Left cardiac atrium (tissue), 4 donors: ENCODE data around the gene DGKB. TPM values are rescaled to one million over a fixed set of nuclear protein-coding genes. Genes with fewer than 3 reads are reported as not detected.

Source experiments
- ATAC-seq, 2 donors: fragments of 200-7000 bp; cut with Tn5 transposase; one replicate each; pipeline ENCODE4 v1.9.1; 2020; ENCODE audit warnings: mild to moderate bottlenecking in 2 of 2, moderate library complexity in 2 of 2
- DNase-seq: peaks from one replicate; pipeline ENCODE4 v3.0.0-alpha.2; 2020
- intact Hi-C, 2 donors: fragments of 100-400 bp; cut with DNase I; formaldehyde crosslinking; loops; one replicate each; pipeline versions ENCODE4 v1.14.1 to v1.15.1; 2022 to 2023
- total RNA-seq, 2 donors: library from RNA; stranded (reverse); fragmentation: NEBNext Ultra II Directional; extraction: Animal tissue kit (Norgen Biotek cat#: 25700); gene quantifications; one replicate each; pipeline ENCODE4 v1.2.1, GENCODE V29; 2021
- donor health status: DM: no; HTN: yes; CAD: no.
- donor health status: DM: no; HTN: yes; CAD: no; lungs with severe emphysema.
- donor health status: DM: yes; HTN: yes; CAD: no.
- donor health status: Dilated cardiomyopathy.

Gene DGKB
- total RNA-seq, 2 donors from 2014 or later = 0.38 to 1.9 TPM

GRCh38 chr7:14870394-14870793, 32.2 kb downstream of the DGKB start:
- DNase-seq (no peak), ATAC-seq (no peak)
- intact Hi-C loops = no loop called here

- intact Hi-C loops = no loop called here
- DNase-seq (no peak), ATAC-seq (no peak)
Observed at GRCh38 chr7:14868937-14869336, 33.6 kb downstream of the DGKB start.

- intact Hi-C loops = no loop called here
- ATAC-seq (no peak), DNase-seq (no peak)
Observed at GRCh38 chr7:14861456-14861855, 41.1 kb downstream of the DGKB start.

- intact Hi-C loops = no loop called here
- no peak for DNase-seq
- no peak for ATAC-seq
Observed at GRCh38 chr7:14859267-14859666, 43.3 kb downstream of the DGKB start.

- DNase-seq (no peak), ATAC-seq (no peak)
- intact Hi-C loops = no loop called here
Observed at GRCh38 chr7:14858866-14859265, 43.7 kb downstream of the DGKB start.

GRCh38 chr7:14858410-14858809, 44.1 kb downstream of the DGKB start:
- ATAC-seq = no peak
- intact Hi-C loops = no loop called here
- no peak for DNase-seq

GRCh38 chr7:14855033-14855794, 47.3 kb downstream of the DGKB start:
- DNase-seq = no peak
- intact Hi-C loops = no loop called here
- peak in 1 of 2 donors; percentile 57 for ATAC-seq

GRCh38 chr7:14854471-14854870, 48.1 kb downstream of the DGKB start:
- intact Hi-C loops = no loop called here
- DNase-seq (no peak), ATAC-seq (no peak)

- DNase-seq (no peak), ATAC-seq (no peak)
- intact Hi-C loops = no loop called here
Observed at GRCh38 chr7:14851610-14852009, 50.9 kb downstream of the DGKB start.

GRCh38 chr7:14850039-14850438, 52.5 kb downstream of the DGKB start:
- no peak for DNase-seq

GRCh38 chr7:14846405-14846804, 56.1 kb downstream of the DGKB start:
- DNase-seq = no peak
- intact Hi-C loops = no loop called here
- no peak for ATAC-seq

More at GRCh38 chr7:14850039-14850438, 52.5 kb downstream of the DGKB start:
- ATAC-seq = no peak
- intact Hi-C loops = no loop called here

- intact Hi-C loops = no loop called here
- DNase-seq (no peak), ATAC-seq (no peak)
Observed at GRCh38 chr7:14843755-14844154, 58.8 kb downstream of the DGKB start.

GRCh38 chr7:14842523-14842922, 60.0 kb downstream of the DGKB start:
- intact Hi-C loops = no loop called here
- DNase-seq = no peak
- no peak for ATAC-seq

GRCh38 chr7:14841869-14842268, 60.7 kb downstream of the DGKB start:
- no peak for ATAC-seq
- DNase-seq = no peak
- intact Hi-C loops = no loop called here

- ATAC-seq (no peak), DNase-seq (no peak)
- intact Hi-C loops = no loop called here
Observed at GRCh38 chr7:14841086-14841485, 61.5 kb downstream of the DGKB start.

- intact Hi-C loops = no loop called here
- DNase-seq (no peak), ATAC-seq (no peak)
Observed at GRCh38 chr7:14839307-14839706, 63.2 kb downstream of the DGKB start.

GRCh38 chr7:14837216-14837615, 65.3 kb downstream of the DGKB start:
- intact Hi-C loops = no loop called here

GRCh38 chr7:14836571-14837189, 65.9 kb downstream of the DGKB start:
- DNase-seq (peak; percentile 50), ATAC-seq (peak; percentile 86 to 95)
- intact Hi-C loops = no loop called here

More at GRCh38 chr7:14837216-14837615, 65.3 kb downstream of the DGKB start:
- DNase-seq = no peak
- no peak for ATAC-seq

- intact Hi-C loops = no loop called here
Observed at GRCh38 chr7:14836006-14836405, 66.5 kb downstream of the DGKB start.

GRCh38 chr7:14835384-14835783, 67.2 kb downstream of the DGKB start:
- peak in 1 of 2 donors; percentile 51 for ATAC-seq
- intact Hi-C loops = no loop called here
- DNase-seq = no peak

More at GRCh38 chr7:14836006-14836405, 66.5 kb downstream of the DGKB start:
- DNase-seq (no peak), ATAC-seq (no peak)

GRCh38 chr7:14834883-14835282, 67.7 kb downstream of the DGKB start:
- ATAC-seq (no peak), DNase-seq (no peak)
- intact Hi-C loops = loop anchor here in 1 of 2 donors (5.0 kb wide), 1 partner anchor 177 kb away; no protein-coding TSS in a partner anchor
